Right renal cortex interstitium (tissue), 3 donors: Measurements from ENCODE around the gene TAF15. TPM values are rescaled to one million over a fixed set of nuclear protein-coding genes. Genes with fewer than 3 reads are reported as not detected.

ENCODE experiments used
- DNase-seq, 3 donors: peaks; one replicate each; pipeline ENCODE4 v3.0.0-alpha.2; 2013; ENCODE audit warnings: low read depth in 3 of 3, low spot score in 2 of 3
- polyA plus RNA-seq, 3 donors: library from polyadenylated mRNA; unstranded; fragments of 120-200 nt; gene quantifications; one replicate each; pipeline ENCODE4 v1.2.1, GENCODE V29; 2013; ENCODE audit not compliant: insufficient read length in 3 of 3

The TAF15 gene
- polyA plus RNA-seq, 3 donors: 223 to 239 (median 239) TPM

DNA sequence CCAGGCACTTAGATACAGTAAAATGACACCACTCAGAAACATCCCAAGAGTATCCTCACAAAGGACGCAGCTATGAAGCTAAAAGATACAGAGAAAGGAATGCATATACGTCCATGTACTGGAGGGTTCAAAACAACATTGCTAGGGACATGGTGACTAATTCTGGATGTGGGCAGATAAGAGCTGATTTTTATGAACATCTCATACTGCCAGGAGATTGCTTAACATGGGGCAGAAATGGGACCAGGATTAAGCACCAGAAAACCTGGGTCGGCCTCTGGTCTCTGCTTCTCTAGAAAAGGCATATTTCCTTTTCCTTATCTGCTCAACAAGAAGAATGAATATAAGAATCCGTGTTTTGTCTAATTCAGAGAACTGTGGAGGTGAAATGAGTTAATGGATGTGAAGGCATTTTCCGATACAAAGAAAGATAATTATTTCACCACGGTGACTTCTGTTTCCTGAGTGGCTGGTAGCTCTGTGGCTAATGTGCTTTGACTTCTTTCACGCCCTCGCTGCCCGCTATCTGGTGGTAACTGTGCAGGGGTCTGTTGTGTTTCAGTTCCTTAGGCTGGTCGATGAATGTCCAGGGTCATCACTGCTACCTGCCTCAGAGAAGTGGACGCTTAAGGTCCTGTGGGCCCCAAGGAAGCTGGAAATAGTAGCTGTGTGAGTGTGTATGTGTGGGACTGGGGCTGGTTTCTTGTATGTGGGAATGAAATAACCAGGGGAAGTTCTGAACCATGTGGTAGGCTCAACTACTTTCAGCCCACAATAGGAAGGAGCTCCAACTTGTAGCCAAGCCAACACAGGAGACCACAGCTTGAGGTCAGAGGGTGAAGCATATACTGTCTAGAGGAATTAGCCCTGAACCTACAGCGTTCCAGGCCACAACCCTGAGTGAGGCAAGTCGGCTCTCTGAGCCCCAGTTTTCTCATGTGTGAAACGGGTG lies 86.6 kb downstream of the TAF15 start:
- no peak for DNase-seq

Other genes with a start within 250 kb of the TAF15 start
- under 1 TPM; 0.18 to 0.29 (median 0.24) TPM for gene SLFN14, start 248.7 kb upstream of the TAF15 start, polyA plus RNA-seq
- gene PEX12, start 230.9 kb upstream of the TAF15 start, polyA plus RNA-seq: 10 to 100 TPM; 12.1 to 12.7 (median 12.4) TPM
- 100 to 1,000 TPM; 133 to 145 (median 137) TPM for gene AP2B1, start 222.2 kb upstream of the TAF15 start, polyA plus RNA-seq
- 10 to 100 TPM; 10.2 to 12.9 (median 11.2) TPM for gene RASL10B, start 77.8 kb upstream of the TAF15 start, polyA plus RNA-seq
- under 1 TPM in 1 of 3 donors, not detected in 2; 0.06 TPM for gene GAS2L2, start 56.2 kb upstream of the TAF15 start, polyA plus RNA-seq
- gene C17orf50, start 48.6 kb upstream of the TAF15 start, polyA plus RNA-seq: not detected
- 1 to 10 TPM; 1.4 to 1.5 (median 1.4) TPM for gene MMP28, start 13.8 kb upstream of the TAF15 start, polyA plus RNA-seq
- under 1 TPM in 1 of 3 donors, not detected in 2; 0.17 TPM for gene HEATR9, start 59.4 kb downstream of the TAF15 start, polyA plus RNA-seq
- 1 to 10 TPM; 1.4 to 2.3 (median 1.6) TPM for gene CCL5, start 70.9 kb downstream of the TAF15 start, polyA plus RNA-seq
- 1 to 10 TPM; 1.9 to 2.6 (median 2.2) TPM for gene RDM1, start 121.3 kb downstream of the TAF15 start, polyA plus RNA-seq
- not detected for gene LYZL6, start 134.2 kb downstream of the TAF15 start, polyA plus RNA-seq
- gene CCL16, start 172.0 kb downstream of the TAF15 start, polyA plus RNA-seq: under 1 TPM in 2 of 3 donors, not detected in 1; 0.13 to 0.14 TPM
- gene CCL14, start 177.2 kb downstream of the TAF15 start, polyA plus RNA-seq: 10 to 100 TPM; 14.1 to 25.3 (median 16.3) TPM
- gene CCL15, start 192.1 kb downstream of the TAF15 start, polyA plus RNA-seq: 1 to 10 TPM; 6.4 to 8.1 (median 7.9) TPM
- gene CCL23, start 208.5 kb downstream of the TAF15 start, polyA plus RNA-seq: under 1 TPM in 1 of 3 donors, not detected in 2; 0.38 TPM